Fibroblast of mammary gland (primary cell): ENCODE data around the gene MEFV.
A peak's percentile ranks its signal among the peaks of the same experiment; 100 is the strongest.

Experiments
- DNase-seq: peaks from one replicate; pipeline ENCODE4 v3.0.0-alpha.2; 2010; ENCODE audit warnings: low read depth
- H3K4me3 ChIP-seq: 2 replicates; pipeline ENCODE4 v1.5.1; 2011; ENCODE audit warnings: low read depth, mild to moderate bottlenecking, low read length, moderate library complexity; ENCODE audit not compliant: control insufficient read depth
- TF ChIP-seq, protein P1 (sequence below): conservative IDR thresholded peaks from 2 replicates; pipeline ENCODE4 v1.5.1; 2011; ENCODE audit warnings: low read depth, low read length, inconsistent platforms; ENCODE audit not compliant: control insufficient read depth, insufficient read depth

The MEFV gene

DNA sequence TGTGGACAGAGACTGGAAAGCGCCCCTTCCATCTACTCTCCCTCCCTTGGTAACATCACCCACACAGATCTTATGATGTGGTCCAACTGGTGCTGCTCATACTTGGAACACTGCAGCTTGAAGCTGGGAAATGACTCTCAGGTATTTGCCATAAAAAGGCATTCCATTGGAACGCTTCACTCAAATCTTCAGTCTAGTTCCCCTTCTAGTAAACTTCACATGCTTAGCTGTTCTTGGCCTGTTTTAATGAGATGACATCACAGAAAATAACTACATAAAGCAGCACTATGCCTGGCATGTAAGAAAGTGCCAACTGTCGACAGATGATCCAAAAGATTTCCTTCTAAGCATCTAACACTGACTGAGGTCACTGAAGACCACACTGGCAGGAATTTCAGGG lies 36.2 kb upstream of the MEFV start:
- H3K4me3 ChIP-seq: no peak overlapping the region
- TF ChIP-seq, protein P1, sequence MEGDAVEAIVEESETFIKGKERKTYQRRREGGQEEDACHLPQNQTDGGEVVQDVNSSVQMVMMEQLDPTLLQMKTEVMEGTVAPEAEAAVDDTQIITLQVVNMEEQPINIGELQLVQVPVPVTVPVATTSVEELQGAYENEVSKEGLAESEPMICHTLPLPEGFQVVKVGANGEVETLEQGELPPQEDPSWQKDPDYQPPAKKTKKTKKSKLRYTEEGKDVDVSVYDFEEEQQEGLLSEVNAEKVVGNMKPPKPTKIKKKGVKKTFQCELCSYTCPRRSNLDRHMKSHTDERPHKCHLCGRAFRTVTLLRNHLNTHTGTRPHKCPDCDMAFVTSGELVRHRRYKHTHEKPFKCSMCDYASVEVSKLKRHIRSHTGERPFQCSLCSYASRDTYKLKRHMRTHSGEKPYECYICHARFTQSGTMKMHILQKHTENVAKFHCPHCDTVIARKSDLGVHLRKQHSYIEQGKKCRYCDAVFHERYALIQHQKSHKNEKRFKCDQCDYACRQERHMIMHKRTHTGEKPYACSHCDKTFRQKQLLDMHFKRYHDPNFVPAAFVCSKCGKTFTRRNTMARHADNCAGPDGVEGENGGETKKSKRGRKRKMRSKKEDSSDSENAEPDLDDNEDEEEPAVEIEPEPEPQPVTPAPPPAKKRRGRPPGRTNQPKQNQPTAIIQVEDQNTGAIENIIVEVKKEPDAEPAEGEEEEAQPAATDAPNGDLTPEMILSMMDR: no peak
- DNase-seq: no peak

DNA sequence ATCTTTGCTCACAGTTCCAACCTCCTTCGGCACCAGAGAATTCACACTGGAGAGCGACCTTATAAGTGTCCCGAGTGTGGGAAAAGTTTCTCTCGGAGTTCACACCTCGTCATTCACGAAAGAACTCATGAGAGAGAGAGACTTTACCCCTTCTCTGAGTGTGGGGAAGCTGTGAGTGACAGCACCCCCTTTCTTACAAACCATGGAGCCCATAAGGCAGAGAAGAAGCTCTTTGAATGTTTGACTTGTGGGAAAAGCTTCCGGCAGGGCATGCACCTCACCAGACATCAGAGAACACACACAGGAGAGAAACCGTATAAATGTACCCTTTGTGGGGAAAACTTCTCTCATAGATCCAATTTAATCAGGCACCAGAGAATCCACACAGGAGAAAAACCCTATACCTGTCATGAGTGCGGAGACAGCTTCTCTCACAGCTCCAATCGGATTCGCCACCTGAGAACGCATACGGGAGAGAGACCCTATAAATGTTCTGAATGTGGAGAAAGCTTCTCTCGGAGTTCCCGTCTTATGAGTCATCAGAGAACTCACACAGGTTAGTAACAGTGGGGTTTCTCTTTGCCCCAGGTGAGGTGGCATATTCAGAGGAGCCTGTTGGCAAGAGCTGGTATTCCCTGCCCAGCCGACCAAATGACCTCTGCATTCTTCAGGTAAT lies 33.7 kb upstream of the MEFV start:
- DNase-seq: no peak
- H3K4me3 ChIP-seq: no peak overlapping the region
- TF ChIP-seq, protein P1: no peak

DNA sequence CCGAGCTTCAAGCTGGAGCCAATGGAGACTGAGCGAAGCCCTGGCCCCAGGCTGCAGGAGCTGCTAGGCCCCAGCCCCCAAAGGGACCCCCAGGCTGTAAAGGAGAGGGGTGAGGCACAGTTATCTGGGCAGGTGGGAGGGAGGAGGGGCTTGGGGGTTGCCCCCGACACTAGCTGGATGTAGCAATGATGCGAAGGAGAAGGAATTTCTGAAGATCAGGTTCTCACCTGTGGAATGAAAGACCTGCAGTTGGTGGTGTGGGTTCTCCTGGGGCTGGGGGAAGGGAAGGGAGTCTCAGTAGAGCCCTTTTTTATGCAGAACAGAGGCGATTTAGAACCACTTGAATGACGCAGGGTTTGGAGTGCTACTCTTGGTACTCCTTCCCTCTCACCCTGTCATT lies 28.7 kb upstream of the MEFV start:
- H3K4me3 ChIP-seq: peak overlapping the region; percentile 90
- TF ChIP-seq, protein P1: no peak
- DNase-seq: no peak

DNA sequence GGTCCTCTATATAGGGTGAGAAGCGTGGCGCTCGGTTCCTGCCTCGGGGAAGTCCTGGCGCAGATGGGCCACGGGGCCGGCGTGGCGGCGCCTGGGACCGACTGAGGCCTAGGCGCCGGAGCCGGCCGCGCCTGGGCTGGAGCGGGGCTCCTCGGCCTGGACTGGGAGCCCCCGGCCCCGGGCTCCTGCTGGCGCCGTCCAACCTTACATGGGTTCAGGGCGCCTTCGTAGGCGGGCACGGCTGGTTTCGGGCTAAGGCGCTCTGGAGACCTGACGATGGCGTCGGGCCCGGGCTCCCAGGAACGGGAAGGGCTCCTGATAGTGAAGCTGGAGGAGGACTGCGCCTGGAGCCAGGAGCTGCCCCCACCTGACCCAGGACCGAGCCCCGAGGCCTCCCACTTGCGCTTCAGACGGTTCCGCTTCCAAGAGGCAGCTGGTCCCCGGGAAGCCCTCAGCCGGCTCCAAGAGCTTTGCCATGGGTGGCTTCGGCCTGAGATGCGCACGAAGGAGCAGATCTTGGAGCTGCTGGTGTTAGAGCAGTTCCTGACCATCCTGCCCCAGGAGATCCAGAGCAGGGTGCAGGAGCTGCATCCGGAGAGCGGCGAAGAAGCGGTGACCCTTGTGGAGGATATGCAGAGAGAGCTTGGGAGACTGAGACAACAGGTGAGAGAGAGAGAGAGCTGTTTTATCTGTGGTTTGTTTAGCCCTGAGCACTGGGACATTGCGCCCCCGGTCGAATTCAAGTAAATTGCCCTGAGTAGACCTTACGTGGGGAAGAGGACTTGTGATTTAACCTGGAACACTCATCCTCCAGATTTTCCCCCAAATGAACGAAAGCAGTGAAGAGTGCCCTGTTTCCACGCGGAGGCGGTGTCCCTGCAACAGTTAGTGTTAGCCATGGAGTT lies 27.4 kb upstream of the MEFV start:
- TF ChIP-seq, protein P1: no peak
- H3K4me3 ChIP-seq: peak overlapping the region; percentile 90
- DNase-seq: no peak

DNA sequence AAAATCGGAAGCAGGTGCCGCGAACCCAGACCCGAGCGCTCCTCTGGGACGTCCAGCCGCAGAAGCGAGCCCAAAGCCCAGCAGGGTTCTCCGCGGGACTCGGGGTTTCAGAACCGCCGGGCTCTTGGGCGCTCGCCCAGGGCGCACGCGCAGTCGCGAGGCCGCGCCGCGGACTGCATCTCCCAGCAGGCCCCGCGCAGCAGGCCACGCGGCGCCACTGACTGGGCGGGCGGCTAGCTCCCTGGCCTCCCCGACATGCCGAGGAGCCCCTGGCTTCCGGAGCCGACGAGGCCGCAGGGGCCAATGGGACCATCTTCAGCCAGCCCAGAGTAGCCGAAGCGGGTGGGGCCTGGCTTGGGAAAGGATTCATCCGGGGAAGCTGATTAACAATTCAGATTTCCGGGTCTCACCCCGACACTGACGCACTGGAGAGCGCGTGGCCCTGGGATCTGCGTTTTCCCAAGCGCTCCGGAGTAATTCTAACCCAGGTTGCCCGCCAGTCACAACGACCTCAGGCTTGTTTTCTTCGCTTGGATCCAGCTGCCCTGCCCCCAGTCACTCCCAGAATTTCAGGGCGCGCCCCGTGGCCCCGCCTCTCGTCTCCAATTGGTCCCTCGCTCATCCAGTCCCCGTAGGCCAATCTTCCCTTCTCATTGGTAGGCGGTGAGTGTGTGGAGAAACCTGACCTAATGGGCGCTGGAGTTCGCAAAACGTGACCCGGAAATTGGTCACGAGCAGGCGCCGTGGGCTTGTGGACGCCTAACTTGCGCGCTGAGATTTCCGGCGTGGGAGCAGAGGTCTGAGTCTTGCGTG lies 26.5 kb upstream of the MEFV start, which contains the start of gene ZNF263:
Gene ZNF263 (plus strand): TSS at position 762 of the 813 bp plus-strand sequence. CDS start 328 bp downstream, outside the sequence.
- peak; percentile 98 for DNase-seq
- TF ChIP-seq, protein P1: no peak
- H3K4me3 ChIP-seq: peak within 1 kb of the TSS; percentile 90

DNA sequence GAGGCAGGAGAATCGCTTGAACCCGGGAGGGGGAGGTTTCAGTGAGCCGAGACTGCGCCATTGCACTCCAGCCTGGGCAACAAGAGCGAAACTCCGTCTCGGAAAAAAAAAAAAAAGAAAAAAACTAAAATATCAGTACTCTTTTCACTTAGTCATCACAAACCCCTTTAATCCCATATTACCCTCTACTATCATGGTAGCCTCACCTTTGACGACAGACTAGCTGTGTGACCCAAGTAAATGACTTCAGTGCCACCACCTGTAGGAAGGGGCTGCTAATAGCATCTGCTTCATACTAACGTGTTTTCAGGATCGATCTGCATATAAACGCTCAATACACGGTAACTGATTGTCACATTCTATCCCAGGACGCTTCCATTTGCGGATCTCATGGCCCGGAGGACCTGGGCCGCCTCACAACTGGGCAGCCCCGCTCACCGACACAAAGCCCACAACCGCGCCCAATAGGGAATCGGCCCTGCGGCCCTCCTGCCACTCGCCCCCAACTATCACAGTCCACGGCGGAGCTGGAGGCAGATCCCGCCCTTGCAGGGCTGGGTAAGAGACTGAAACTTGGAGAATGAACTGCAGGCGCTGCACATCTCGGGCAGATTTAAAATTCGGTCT lies 25.8 kb upstream of the MEFV start:
- TF ChIP-seq, protein P1: no peak
- DNase-seq: no peak
- H3K4me3 ChIP-seq: peak overlapping the region; percentile 90
